GM21723 (cell line): ENCODE measurements around the gene MAGEA11.
"Not testable (repeated sequence)": the region's sequence is repeated elsewhere in the genome, so short reads cannot be mapped to it uniquely, and the experiment has no call there.

Source experiments
- ATAC-seq: cut with Tn5 transposase; IDR thresholded peaks from one replicate; pipeline ENCODE4 v1.9.1; 2021; ENCODE audit warnings: mild to moderate bottlenecking, moderate library complexity; ENCODE audit not compliant: unreplicated experiment

MAGEA11 gene, protein sequence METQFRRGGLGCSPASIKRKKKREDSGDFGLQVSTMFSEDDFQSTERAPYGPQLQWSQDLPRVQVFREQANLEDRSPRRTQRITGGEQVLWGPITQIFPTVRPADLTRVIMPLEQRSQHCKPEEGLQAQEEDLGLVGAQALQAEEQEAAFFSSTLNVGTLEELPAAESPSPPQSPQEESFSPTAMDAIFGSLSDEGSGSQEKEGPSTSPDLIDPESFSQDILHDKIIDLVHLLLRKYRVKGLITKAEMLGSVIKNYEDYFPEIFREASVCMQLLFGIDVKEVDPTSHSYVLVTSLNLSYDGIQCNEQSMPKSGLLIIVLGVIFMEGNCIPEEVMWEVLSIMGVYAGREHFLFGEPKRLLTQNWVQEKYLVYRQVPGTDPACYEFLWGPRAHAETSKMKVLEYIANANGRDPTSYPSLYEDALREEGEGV

DNA sequence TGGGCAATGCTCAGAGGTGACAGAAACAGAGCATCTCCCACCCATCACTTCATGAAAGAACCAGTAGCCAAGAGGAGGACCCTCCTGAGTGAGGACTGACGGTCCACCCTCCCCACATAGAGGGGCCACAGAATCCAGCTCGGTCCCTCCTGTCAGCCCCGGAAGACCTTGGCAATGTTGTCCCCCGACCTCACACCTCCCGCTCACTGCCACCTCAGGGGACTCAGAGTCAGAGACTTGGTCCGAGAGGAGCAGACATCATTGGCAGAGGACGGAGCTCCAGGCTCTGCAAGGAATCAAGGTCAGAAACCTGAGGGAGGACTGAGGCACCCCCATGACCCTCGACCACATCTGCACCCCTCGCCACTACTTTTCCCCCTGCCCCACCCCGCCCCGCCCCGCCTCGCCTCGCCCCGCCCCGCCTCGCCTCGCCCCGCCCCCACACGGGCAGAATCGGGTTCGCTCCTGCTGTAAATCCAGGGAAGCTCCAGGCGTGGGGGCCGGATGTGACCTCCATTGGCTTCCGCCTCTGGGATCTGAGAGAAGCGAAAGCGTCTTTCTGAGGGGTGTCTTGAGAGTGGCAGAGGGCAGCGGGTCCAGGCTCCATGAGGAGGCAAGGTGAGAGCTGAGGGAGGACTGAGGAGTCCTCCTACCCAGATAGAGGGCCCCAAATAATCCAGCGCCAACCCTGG lies at the start of gene MAGEA11:
TSS of gene MAGEA11 (plus strand) at position 516 of the 692 bp plus-strand sequence. CDS start 1,100 bp downstream, outside the sequence.
- ATAC-seq, result no peak

DNA sequence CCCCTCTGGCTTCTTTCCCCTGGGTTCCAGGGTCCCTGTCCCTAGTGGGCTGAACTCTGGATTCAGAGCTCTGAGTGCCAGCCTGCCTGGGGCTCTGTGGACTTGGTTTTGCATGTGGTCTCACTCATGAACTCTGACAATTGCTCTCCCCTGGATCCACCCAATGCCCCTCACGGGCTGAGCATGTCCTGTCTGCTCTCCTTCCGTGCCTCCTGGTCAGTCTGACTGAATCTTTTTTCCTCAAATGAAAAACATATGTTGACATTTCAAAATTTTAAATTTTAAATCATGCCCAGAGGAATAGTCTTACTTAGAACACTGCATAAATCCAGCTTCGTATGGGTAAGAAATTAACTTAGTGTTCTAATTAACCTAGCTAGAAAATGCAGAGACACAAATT lies 36.8 kb upstream of the MAGEA11 start:
- not testable (repeated sequence) for ATAC-seq

DNA sequence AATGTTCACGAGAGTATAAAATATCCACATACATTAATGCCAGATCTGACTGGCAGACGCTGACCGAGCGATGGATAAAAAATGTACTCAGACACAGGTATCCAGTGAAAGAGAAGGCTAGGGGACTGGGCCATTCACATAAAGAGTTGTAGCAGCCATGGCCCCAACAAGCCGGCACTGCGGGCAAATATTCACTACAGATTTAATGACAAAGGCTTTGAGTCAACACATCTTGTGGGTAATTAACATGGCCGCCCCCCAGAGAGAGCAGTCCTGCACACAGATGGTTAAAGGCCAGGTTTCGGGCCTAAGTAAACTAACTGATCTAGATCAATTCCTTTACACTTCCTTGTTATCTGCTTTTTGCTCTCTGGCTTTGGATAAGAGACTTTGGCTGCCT lies 36.3 kb upstream of the MAGEA11 start:
- not testable (repeated sequence) for ATAC-seq

DNA sequence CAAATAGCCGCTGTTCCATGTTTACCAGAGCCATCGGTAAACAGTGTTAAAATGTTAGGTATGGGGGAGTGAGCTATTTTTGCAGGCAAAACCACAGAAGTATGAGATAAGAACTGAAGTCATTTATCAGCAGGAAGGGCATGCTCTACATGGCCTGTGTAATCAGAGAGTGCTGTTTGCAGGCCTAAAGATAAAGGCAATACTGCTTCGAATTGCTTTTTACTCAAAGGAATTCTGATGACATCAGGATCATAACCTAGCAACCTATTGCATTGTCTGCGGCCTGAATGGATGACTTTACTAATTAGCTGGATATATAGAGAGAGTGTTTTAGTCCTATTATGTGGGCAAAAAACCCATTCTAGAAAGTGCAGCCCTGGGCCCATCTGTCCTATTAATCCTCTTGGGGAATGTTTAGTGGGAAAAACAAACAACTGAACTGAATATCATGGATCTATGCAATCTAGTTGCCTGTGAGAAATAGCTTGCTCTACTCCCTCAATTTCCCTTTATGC lies 32.6 kb upstream of the MAGEA11 start:
- ATAC-seq, result not testable (repeated sequence)

DNA sequence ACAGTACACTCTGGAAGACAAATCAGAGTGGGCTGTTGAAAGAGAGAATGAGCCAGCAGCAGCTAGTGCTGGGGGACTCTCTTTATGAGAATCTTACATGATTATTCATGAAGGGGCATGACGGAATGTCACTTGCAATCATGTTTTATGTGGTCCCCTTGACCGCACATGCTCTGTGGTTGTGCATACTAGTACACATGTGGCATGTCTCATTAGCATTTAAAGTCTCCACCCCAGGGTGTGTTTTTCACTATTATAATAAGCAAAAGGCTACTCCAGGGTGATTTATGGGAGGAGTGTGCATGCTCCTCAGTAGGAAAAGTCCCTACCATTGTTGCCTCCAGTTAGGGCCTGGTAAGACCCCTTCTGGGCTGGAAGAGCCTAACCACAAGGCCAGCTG lies 30.7 kb upstream of the MAGEA11 start:
- no peak for ATAC-seq

DNA sequence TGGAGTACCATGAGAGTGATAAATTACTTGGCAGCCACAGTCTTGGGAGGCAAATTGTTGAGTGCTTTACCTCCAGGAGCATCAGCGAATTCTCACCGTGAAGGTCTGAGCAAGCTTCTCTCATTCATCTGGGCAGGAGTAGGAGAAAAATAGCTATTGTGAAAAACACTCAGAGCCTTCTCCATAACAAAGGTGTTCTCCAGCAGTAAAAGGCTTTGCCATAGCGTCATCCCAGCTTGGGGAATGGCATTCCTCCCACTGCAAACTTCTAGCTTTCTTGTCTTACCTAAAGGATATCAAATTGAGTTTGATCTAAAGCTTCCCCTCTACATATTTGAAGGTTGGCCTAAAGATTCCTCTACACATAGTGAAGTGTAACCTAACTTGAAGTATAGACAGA lies 29.8 kb upstream of the MAGEA11 start:
- no peak for ATAC-seq

DNA sequence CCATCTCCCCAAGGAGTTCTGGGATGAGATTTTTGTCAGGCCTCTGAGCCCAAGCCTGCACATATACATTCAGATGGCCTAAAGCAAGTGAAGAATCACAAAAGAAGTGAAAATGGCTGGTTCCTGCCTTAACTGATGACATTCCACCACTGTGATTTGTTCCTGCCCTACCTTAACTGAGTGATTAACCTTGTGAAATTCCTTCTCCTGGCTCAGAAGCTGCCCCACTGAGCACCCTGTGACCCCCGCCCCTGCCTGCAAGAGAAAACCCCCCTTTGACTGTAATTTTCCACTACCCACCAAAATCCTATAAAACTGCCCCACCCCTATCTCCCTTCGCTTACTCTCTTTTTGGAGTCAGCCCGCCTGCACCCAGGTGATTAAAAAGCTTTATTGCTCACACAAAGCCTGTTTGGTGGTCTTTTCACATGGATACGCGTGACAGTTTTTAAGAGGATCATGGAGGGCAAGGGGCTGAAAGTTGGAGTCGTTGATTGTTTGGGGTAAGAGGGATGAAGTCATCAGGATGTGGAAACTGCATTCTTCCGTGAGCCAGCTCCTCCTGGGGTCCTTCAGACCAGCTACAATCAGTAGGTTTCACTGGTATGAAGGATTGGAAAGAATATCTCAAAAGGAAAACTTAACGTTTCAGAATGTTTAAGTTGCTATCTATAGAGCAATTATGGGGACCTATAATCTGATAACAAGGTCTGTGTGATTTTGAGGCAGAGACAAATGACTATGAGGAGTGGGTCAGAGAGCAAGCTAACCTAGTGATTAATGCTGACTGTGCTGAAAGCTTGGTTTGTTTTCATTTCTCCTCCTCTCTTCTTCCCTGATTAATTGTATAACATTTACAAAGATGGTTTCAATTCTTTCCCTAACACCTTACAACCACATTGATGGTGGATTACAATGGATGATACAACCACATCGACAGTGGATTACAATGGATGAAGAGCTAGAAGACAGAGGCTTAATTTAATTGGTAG lies 28.6 kb upstream of the MAGEA11 start:
- no peak for ATAC-seq

DNA sequence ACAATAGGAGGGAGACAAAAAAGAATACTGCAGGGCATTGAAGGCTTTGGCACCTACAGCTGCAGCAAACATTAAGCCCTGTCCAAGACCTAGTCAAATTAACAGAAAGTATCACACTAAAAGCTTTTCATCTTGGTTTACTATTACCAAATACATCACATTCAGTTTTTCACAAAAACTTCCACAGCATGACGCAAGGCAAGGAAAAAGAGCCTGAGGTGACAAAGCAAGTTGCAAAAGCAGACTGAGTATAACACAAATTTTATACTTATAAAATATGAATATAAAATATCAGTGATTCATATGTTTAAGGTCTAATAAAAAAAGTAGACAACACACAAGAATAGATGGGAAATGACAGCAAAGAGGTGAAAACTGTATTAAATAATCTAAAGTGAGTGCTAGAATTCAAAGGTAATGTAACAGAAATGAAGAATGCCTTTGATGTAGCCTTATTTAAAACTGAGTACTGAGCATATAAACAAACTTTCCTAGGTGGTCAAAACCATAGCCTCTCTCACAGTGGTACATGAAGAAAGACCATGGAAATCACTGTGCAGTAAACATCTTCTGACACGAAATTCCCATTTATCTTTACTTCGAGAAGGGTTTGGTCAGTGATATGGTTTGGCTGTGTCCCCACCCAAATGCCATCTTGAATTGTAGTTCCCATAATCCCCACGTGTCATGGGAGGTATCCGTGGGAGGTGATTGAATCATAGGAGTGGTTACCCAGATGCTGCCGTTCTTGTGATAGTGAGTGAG lies 27.7 kb upstream of the MAGEA11 start:
- ATAC-seq, result no peak

DNA sequence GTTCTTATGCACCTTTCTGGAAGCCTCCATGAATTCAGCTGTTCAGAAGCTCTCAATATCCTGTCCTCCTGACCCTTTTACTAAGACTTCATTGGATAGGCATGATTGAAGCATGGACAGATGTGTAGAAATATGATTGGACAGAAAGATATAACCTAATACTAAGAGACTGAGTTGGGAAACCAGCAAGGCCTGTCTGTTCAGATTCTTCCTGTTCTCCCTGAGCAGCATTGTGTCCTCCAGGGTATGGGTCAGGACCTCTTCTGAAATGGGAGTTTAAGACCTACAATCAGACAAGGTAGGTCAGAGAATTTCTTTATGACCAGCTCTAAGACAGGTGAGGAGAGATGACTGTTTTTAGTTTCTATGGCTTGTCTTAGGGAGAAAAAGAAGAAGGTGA lies 23.9 kb upstream of the MAGEA11 start:
- no peak for ATAC-seq

DNA sequence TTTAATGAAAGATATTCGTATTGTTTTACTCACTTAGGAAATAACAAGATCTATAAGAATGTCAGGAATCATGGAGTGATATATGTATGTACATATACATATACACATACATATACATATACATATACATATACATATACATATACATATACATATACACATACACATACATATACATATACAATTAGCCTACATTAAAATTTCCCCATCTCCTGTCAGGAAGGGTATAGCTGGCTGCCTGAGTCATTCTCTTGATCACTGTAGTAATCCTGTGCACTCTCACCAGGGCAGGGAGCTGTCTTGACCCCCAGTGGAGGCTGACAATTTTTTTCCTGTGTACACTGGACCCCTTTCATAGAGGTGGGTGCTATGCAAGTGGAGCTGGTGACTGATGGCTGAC lies 23.3 kb upstream of the MAGEA11 start:
- ATAC-seq, result no peak

DNA sequence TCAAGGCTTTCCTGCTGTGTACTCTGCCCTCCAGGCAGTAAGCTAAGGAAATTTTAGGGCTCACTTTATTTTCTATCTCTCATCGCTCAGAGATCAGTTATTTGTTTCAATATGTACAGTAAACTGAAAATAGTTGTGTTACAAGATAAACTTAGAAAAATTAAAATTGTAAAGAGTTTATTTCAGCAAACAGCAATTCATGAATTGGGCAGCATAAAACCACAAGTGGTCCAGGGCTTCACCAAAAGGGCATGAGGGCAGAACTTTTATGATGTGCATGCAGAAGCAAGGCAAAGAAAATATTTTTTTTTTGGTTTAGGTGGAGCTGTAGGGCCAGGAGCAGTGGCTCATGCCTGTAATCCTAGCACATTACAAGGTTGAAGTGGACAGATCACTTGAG lies 20.1 kb upstream of the MAGEA11 start:
- ATAC-seq, result no peak

DNA sequence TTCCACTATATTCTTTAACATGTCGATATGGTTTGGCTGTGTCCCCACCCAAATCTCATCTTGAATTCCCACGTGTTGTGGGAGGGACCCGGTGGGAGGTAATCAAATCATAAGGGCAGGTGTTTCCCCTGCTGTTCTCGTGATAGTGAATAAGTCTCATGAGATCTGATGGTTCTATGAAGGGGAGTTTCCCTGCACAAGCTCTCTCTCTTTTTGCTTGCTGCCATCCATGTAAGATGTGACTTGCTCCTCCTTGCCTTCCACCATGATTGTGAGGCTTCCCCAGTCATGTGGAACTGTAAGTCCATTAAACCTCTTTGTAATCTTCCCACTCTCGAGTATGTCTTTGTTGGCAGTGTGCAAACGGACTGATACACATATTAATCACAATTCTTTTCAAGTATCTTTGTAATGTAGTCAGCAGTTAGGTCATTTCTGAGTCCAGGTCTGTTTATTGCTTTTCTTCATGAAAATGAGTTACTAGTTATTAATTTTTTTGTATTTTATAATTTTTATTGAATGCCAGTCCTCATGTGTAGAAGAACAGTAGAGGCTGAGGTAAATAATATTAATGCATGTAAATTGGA lies 19.1 kb upstream of the MAGEA11 start:
- ATAC-seq, result not testable (repeated sequence)

DNA sequence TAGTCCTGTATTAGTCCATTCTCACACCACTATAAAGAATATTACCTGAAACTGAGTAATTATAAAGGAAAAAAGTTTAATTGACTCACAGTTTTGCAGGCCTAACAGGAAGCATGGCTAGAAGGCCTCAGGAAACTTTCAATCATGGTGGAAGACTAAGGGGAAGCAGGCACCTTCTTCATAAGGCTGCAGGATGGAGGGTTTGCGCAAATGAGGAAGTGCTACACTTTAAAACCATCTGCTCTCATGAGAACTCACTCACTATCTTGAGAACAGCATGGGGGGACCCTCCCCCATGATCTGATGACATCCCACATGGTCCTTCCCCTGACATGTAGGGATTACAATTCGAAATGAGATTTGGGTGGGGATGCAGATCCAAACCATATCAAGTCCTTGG lies 12.1 kb upstream of the MAGEA11 start:
- no peak for ATAC-seq

DNA sequence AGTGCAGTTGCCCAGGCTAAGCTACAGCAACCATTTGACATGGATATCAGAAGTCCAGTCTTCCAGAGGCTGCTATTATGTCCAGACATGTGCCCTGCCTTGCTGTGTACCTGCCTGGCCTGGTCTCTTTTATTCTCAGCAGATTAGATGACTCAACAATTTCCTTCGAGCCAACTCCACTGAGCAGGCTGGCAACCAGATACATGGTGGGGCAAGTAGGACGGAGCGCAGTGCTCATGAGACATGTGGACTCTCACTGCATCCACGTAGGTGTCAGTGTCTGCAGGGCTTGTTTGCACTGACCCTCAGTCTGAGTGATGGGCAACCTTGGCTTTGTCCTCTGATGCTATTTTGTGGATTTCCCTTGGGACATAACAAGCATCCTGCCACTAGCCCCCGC lies 7.2 kb upstream of the MAGEA11 start:
- ATAC-seq, result no peak

DNA sequence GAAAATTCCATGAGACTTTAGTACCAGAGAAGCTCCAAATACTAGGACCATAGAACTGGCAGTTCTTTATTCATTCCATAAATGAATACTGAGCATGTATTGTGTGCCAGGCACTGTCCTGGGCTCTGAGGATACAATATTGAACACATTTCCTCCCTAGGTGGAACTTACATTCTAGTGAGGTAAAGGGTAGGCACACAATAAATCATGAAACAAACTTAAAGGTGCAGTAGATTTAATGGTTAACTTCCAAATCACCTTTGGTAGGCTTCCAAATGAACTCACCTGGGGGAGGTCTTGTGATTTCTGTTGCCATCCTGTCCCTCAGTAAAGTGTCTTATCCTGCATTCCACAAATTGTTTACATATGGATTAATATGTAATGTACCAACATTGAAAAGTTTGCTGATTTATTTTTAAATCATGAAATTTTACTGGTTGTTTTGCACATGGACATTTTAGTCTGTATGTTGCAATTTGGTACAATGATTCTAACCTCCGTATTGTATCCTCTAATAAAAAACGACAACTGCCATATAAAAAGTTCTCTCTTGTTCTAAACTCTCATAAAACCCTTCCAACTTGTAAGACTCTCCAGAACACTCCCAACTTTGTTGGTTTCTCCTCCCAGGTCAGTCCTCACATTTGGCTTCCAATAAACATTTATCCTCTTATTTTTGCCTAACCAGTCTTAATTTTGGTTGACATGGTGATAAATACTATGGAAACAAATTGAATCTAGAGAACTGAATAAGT lies 4.5 kb upstream of the MAGEA11 start:
- ATAC-seq, result no peak

DNA sequence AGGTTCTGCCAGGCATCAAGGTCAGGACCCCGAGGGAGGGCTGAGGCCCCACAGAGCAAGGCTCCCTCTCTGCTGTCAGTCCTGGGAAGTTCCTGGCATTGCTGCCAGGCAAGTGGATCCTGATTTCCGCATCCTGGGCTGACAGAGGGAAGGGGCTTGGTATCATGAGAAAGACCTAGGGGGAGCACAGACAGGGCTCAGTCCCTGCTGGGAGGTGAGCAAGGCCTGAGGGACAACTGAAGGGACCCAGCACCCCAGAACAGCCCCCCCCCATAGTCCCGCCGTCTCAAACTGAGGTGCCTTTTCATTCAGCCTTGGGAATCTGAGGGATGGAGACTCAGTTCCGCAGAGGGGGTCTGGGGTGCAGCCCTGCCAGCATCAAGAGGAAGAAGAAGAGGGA lies 971 bp downstream of the MAGEA11 start:
- ATAC-seq, result no peak

DNA sequence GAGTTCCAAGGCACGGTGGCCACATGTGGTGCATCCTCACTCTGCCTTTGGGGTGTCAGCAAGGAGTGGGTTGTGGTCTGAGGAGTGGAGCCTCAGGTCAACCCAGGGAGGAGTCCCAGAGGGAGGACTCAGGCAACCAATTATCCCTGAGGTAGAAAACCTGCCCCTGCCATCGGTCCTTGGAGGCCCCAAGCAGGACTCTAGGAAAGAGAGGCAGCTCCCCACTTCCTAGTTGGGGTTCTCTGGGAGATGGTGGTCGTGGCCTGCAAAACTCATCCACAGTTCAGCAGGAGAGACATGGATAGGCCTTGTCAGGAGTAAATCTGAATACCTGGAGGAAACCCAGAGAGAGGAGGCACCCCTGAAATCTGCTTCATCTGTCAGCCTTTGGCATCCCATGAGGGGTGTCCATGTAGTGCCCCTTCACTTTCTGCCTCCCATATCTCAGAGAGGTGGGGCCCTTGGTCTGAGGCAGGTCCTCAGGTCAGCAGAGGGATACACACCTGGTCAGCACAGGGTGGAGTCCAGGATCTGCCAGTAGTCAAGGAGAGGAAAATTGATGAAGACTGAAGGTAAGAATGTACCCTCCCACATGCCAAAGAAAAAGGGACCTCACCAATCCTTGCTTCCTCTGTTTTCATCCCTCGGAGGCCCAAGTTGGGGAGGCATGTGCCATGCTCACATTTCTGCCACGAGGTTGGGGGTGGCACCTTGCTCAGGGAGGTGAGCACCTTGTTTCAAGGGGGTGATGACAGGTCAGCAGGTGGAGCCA lies 1.6 kb downstream of the MAGEA11 start:
- ATAC-seq, result no peak

DNA sequence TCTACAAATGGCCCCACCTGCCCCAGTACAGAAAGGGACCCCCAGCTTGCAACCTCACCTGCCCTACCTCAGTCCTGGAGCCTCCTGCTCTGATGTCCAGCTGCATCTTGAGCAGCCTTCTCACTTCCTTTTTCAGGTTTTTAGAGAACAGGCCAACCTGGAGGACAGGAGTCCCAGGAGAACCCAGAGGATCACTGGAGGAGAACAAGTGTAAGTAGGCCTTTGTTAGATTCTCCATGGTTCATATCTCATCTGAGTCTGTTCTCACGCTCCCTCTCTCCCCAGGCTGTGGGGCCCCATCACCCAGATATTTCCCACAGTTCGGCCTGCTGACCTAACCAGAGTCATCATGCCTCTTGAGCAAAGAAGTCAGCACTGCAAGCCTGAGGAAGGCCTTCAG lies 3.6 kb downstream of the MAGEA11 start:
- no peak for ATAC-seq
